AG09309 (cell line): ENCODE results near the gene SFSWAP.

Experiments
- DNase-seq: peaks from one replicate; pipeline ENCODE4 v3.0.0-alpha.2; 2010; ENCODE audit warnings: low read depth
- H3K4me3 ChIP-seq: 2 replicates; pipeline ENCODE4 v1.5.1; 2011; ENCODE audit warnings: mild to moderate bottlenecking, low read depth, low read length, moderate library complexity; ENCODE audit not compliant: control insufficient read depth
- TF ChIP-seq, protein P1 (sequence below): IDR thresholded peaks from 2 replicates; pipeline ENCODE4 v1.5.1; 2011; ENCODE audit warnings: mild to moderate bottlenecking, low read depth, low read length, inconsistent platforms; ENCODE audit not compliant: insufficient read depth, control insufficient read depth; ENCODE audit errors: missing control alignments

The SFSWAP gene

DNA sequence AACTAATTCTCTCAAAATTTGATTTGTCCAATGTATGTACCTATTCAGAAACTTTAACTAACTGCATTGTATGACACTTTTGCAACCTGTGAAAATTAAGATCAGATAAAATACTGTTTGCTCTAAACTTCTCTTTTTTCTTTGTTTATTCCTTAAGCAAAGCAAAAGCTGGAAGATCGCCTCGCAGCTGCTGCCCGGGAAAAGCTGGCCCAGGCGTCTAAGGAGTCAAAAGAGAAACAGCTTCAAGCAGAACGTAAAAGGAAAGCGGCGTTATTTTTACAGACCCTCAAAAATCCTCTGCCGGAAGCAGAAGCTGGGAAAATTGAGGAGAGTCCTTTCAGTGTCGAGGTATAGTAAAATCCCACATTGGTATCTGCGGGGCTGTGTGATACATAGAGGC lies 55.1 kb downstream of the SFSWAP start:
- DNase-seq, result no peak
- H3K4me3 ChIP-seq, result no peak overlapping the region
- TF ChIP-seq, protein P1, sequence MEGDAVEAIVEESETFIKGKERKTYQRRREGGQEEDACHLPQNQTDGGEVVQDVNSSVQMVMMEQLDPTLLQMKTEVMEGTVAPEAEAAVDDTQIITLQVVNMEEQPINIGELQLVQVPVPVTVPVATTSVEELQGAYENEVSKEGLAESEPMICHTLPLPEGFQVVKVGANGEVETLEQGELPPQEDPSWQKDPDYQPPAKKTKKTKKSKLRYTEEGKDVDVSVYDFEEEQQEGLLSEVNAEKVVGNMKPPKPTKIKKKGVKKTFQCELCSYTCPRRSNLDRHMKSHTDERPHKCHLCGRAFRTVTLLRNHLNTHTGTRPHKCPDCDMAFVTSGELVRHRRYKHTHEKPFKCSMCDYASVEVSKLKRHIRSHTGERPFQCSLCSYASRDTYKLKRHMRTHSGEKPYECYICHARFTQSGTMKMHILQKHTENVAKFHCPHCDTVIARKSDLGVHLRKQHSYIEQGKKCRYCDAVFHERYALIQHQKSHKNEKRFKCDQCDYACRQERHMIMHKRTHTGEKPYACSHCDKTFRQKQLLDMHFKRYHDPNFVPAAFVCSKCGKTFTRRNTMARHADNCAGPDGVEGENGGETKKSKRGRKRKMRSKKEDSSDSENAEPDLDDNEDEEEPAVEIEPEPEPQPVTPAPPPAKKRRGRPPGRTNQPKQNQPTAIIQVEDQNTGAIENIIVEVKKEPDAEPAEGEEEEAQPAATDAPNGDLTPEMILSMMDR, result no peak

DNA sequence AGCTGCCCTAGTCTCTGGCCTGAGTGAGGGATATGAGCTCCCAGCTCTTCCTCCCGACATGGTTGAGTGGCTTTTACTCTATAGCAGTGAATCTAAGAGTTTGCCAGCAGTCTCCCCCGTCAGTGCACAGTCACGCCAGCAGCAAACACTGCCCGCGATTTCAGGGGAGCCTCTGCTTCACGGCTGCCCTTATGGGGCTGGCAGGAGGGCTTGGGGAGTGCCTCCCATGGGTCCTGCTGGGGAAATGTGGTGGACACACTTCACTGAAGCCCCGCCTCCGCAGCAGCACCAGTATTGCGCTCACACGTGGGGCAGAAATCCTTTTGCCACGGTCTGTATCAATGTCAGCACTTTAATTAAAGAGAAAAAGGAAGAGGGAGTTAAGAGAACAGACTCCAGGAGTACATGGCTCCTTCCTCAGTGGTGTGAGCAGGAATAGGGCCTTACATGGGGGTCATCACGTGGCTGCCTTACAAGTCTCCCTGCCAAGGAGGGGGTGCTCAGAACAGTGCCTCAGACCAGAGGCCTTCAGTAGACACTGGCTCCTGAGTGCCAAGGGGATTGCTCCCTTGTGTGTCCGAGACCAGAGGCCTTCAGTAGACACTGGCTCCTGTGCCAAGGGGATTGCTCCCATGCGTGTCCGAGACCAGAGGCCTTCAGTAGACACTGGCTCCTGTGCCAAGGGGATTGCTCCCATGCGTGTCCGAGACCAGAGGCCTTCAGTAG lies 55.7 kb downstream of the SFSWAP start:
- no peak for DNase-seq
- TF ChIP-seq, protein P1, result no peak
- no peak overlapping the region for H3K4me3 ChIP-seq

GRCh38 chr12:131770120-131770519 lies 59.2 kb downstream of the SFSWAP start:
- H3K4me3 ChIP-seq, result no peak overlapping the region
- DNase-seq, result no peak
- TF ChIP-seq, protein P1, result no peak

DNA sequence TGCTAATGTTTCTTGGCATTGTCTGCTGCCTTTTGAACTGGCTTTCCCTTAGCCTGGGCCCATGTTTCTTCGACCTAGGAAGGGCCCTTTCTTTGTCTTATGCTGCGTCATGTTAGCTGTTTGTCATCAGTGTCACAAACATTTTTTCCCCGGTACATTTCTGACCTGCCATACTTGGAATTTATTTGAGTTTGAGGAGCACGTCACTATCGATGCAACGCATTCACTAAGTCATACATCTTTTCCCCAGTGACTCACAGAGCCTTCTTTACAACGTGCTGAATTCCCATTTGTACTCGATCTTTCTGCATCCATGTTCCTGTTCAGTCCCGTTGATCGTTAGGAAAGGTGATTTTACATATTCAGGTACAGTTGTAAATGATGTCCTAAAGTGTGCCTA lies 61.1 kb downstream of the SFSWAP start:
- DNase-seq, result no peak
- TF ChIP-seq, protein P1, result no peak
- H3K4me3 ChIP-seq, result no peak overlapping the region

GRCh38 chr12:131773582-131774221 lies 62.8 kb downstream of the SFSWAP start:
- H3K4me3 ChIP-seq, result no peak overlapping the region
- TF ChIP-seq, protein P1, result no peak
- no peak for DNase-seq

- TF ChIP-seq, protein P1, result no peak
- no peak for DNase-seq
- no peak overlapping the region for H3K4me3 ChIP-seq
These were observed 63.9 kb downstream of the SFSWAP start for GRCh38 chr12:131774576-131775391.
